Esophagus muscularis mucosa (tissue), 4 donors: Measurements from ENCODE around the gene HNF1B. TPM values are rescaled to one million over a fixed set of nuclear protein-coding genes. Genes with fewer than 3 reads are reported as not detected.

Experiments used
- DNase-seq: peaks from one replicate; pipeline ENCODE4 v3.0.0-alpha.2; 2017; ENCODE audit errors: extremely low spot score
- H3K27ac ChIP-seq, 4 donors: fragments of 200-600 bp; sonication (generic); replicated peaks in 1 of 4; 1 replicate in 3 of 4; 2 replicates in 1 of 4; pipeline ENCODE4 v1.5.1; 2016 to 2019; ENCODE audit warnings: mild to moderate bottlenecking in 1 of 4
- H3K27me3 ChIP-seq, 4 donors: fragments of 200-600 bp; sonication (generic); one replicate each; pipeline versions ENCODE4 v1.5.1 to v1.6.0; 2016 to 2019
- H3K36me3 ChIP-seq, 4 donors: fragments of 200-600 bp; sonication (generic); one replicate each; pipeline ENCODE4 v1.5.1; 2016 to 2019
- H3K4me1 ChIP-seq, 4 donors: fragments of 200-600 bp; sonication (generic); one replicate each; pipeline ENCODE4 v1.5.1; 2016 to 2019
- H3K4me3 ChIP-seq, 4 donors: fragments of 200-600 bp; sonication (generic); 1 replicate in 2 of 4; 2 replicates in 2 of 4; pipeline ENCODE4 v1.5.1; 2016 to 2019; ENCODE audit warnings: mild to moderate bottlenecking in 4 of 4, moderate library complexity in 1 of 4
- H3K9me3 ChIP-seq, 4 donors: fragments of 200-600 bp; sonication (generic); 1 replicate in 3 of 4; 2 replicates in 1 of 4; pipeline ENCODE4 v1.5.1; 2016 to 2019
- EP300 ChIP-seq: sonication (generic); formaldehyde crosslinking; IDR thresholded peaks from one replicate; pipeline ENCODE4 v1.6.1; 2017; ENCODE audit warnings: antibody characterized with exemption
- POLR2A ChIP-seq: fragments of 450-650 bp; IDR thresholded peaks from one replicate; pipeline ENCODE4 v1.6.1; 2017; ENCODE audit warnings: antibody characterized with exemption, moderate library complexity, mild to moderate bottlenecking, low read depth
- POLR2AphosphoS5 ChIP-seq, 2 donors: sonication (generic); formaldehyde crosslinking; IDR thresholded peaks; one replicate each; pipeline ENCODE4 v1.6.1; 2017; ENCODE audit warnings: antibody characterized with exemption in 2 of 2
- WGBS: methylation state at CpG from one replicate; pipeline ENCODE4 v1.1.5; 2018; 5-methylcytosine and 5-hydroxymethylcytosine counted together
- intact Hi-C: fragments of 100-400 bp; cut with DNase I; formaldehyde crosslinking; loops from one replicate; pipeline ENCODE4 v1.15.1; 2023
- total RNA-seq, 4 donors: library from RNA; depleted of rRNA; stranded (reverse); fragments of >200 nt; gene quantifications; one replicate each; pipeline versions ENCODE4 v1.1.0 to v1.2.1, GENCODE V29; 2016
- TF ChIP-seq, protein P1 (sequence below), 3 experiments: fragments of 200-600 bp in 2 of 3; fragments of 450-650 bp in 1 of 3; sonication (generic) in 2 of 3; IDR thresholded peaks; one replicate each; pipeline ENCODE4 v1.5.1; 2017 to 2019; ENCODE audit warnings: antibody characterized with exemption in 3 of 3, mild to moderate bottlenecking in 2 of 3, moderate library complexity in 1 of 3

The HNF1B gene
- total RNA-seq, 4 donors from 2014 or later = not detected

DNA sequence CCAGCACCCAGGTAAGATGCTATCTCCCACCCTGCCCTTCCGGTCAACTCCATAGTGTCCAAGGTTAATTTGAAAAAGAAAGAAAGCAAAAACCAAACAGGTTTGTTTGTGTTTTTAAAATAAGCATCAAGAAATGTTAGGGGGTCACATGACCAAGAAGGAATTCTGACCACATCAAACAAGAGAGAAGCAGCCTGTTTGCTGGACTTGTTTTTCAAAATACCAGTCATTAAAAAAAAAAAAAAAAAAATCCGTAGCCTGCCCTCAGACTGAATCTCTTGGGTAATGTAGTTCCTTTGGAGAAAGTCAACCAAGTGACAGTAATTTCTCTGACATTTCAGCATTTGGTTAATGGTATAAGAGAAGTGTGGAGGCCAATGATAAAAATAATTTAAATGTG, 38.4 kb downstream of the HNF1B start:
- Histone ChIP-seq H3K27ac (no peak overlapping the region), H3K4me1 (no peaks in the 10 kb centered on the region), H3K9me3 (no peaks in the 10 kb centered on the region), H3K4me3 (no peak overlapping the region), H3K27me3 (peaks cover 0 to 53% (median 0%) of the 10 kb centered on the region in 4 donors), H3K36me3 (no peaks in the 10 kb centered on the region)
- DNase-seq = no peak
- WGBS = 90% methylated on average over 2 of the region's 2 CpGs
- intact Hi-C loops = no loop called here
- TF ChIP-seq POLR2A (no peak), POLR2AphosphoS5 (IDR thresholded peaks at IDR 0.05) (no peak), EP300 (no peak)
- TF ChIP-seq, protein P1, sequence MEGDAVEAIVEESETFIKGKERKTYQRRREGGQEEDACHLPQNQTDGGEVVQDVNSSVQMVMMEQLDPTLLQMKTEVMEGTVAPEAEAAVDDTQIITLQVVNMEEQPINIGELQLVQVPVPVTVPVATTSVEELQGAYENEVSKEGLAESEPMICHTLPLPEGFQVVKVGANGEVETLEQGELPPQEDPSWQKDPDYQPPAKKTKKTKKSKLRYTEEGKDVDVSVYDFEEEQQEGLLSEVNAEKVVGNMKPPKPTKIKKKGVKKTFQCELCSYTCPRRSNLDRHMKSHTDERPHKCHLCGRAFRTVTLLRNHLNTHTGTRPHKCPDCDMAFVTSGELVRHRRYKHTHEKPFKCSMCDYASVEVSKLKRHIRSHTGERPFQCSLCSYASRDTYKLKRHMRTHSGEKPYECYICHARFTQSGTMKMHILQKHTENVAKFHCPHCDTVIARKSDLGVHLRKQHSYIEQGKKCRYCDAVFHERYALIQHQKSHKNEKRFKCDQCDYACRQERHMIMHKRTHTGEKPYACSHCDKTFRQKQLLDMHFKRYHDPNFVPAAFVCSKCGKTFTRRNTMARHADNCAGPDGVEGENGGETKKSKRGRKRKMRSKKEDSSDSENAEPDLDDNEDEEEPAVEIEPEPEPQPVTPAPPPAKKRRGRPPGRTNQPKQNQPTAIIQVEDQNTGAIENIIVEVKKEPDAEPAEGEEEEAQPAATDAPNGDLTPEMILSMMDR (IDR thresholded peaks at IDR 0.05) = no peak

DNA sequence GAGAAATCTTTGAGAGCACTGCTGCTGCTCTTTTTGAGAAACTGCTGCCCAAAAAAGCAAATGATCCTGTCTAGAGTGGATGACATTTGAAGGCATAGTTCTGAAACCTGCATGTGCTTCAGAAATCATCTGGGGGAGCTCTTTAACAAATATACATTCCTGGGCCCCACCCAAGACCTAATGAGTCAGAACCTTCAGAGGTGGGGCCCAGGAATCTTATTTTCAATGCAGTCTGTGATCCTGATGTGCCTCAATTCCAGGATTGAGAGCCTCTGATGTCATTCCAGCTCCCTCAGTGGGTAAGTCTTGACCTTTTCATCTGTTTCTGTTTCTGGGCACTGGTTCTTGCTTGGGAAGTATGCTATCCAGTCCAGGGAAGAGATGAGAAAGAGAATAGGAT, 42.3 kb downstream of the HNF1B start:
- H3K27me3 ChIP-seq = peaks cover 0 to 39% (median 0%) of the 10 kb centered on the region in 4 donors
- H3K4me1 ChIP-seq = no peaks in the 10 kb centered on the region
- H3K4me3 ChIP-seq = no peak overlapping the region
- no peak overlapping the region for H3K27ac ChIP-seq
- H3K9me3 ChIP-seq = no peaks in the 10 kb centered on the region
- H3K36me3 ChIP-seq = no peaks in the 10 kb centered on the region
- no peak for DNase-seq
- no peak for TF ChIP-seq POLR2AphosphoS5 (IDR thresholded peaks at IDR 0.05)
- TF ChIP-seq, protein P1 (IDR thresholded peaks at IDR 0.05) = no peak
- no peak for TF ChIP-seq POLR2A
- no peak for TF ChIP-seq EP300
- intact Hi-C loops = no loop called here

DNA sequence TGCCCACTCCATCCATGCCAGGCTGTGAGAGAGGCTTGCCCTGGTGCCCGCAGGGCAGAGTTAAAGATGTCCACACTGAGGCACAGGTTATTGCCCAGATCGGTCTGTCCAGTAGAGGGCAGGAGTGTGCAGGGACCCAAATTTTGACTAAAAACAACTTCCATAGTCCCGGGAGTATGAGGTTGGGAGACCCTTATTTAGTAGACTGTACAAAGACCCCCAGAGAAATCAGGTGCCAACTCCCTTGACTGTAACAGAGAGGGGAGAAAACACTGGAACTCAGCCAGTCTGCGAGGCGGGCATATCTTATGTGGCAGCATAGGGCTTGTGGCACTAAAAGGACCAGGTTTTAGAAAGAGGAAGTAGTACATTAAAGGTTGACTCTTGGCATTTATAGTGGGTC, 43.4 kb downstream of the HNF1B start:
- no peak for DNase-seq
- Histone ChIP-seq H3K4me1 (no peaks in the 10 kb centered on the region), H3K9me3 (no peaks in the 10 kb centered on the region), H3K27me3 (peaks cover 0 to 38% (median 0%) of the 10 kb centered on the region in 4 donors), H3K27ac (no peak overlapping the region), H3K36me3 (no peaks in the 10 kb centered on the region), H3K4me3 (no peak overlapping the region)
- intact Hi-C loops = no loop called here
- no peak for TF ChIP-seq POLR2AphosphoS5 (IDR thresholded peaks at IDR 0.05)
- no peak for TF ChIP-seq POLR2A
- TF ChIP-seq, protein P1 (IDR thresholded peaks at IDR 0.05) = peak in 2 of 3 experiments; percentile 9 to 37
- WGBS = 59% methylated on average over 3 of the region's 5 CpGs

DNA sequence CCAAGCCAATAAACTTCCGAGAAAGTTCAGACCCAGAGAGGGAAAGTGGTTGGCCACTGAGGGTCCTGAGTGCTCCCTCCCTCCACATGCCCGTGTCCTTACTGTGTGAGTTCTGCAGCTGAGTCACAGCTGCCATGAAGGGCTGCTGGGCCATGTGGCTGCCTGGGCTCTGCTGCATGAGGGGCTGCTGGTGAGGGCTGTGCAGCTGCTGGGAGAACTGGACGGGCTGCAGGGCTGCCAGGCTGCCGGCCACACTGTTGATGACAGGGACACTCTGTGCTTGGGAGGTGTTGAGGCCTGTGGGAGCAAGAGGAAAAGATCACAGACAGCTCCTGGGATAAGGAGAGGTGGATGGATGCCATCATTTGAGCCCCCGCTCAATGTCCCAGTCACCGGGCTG, 44.0 kb downstream of the HNF1B start:
- WGBS = 95% methylated on average over 4 of the region's 6 CpGs
- no peaks in the 10 kb centered on the region for H3K4me1 ChIP-seq
- TF ChIP-seq POLR2AphosphoS5 (IDR thresholded peaks at IDR 0.05) = no peak
- TF ChIP-seq EP300 = no peak
- no peak for TF ChIP-seq POLR2A
- TF ChIP-seq, protein P1 (IDR thresholded peaks at IDR 0.05) = no peak
- no peak for DNase-seq
- intact Hi-C loops = no loop called here
- H3K4me3 ChIP-seq = no peak overlapping the region
- no peak overlapping the region for H3K27ac ChIP-seq
- peaks cover 0 to 32% (median 0%) of the 10 kb centered on the region in 4 donors for H3K27me3 ChIP-seq
- H3K9me3 ChIP-seq = no peaks in the 10 kb centered on the region
- no peaks in the 10 kb centered on the region for H3K36me3 ChIP-seq

DNA sequence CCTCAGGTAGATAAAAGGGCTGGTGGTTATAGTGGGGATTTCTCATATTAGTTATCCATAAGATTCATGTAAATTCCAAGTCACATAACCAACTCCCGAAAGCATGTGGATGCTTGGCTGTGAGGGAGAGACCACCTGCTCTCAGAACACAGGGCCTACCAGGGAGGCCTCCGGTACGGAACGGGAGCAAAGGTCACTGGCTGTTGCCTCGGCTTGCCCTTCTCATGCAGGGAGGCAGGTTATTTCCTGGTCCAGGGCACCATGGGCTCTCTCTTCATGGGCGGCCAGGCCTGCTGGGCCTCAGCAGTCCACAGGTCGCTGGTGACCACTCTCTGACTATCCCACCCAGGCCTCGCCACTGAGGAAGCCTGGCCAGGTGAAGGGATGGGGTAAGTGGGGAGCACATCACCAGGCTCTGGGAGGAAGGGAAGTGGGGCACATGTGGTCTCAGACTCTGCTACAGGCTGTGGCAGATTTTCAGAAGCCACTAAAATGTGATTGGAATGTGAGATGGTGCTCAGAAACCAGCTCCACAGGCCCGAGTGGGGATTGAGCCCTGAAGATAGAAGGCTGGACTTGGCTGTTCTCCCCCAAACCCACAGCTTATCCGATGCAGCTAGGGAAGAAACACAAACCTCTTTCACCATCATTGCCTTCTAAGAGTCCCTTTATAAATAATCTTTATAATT, 45.4 kb downstream of the HNF1B start:
- 78% methylated on average over 10 of the region's 10 CpGs for WGBS
- TF ChIP-seq EP300 (no peak), POLR2A (no peak), POLR2AphosphoS5 (IDR thresholded peaks at IDR 0.05) (no peak)
- TF ChIP-seq, protein P1 (IDR thresholded peaks at IDR 0.05) = no peak
- H3K4me3 ChIP-seq = no peak overlapping the region

More for the DNA sequence above, 45.4 kb downstream of the HNF1B start:
- Histone ChIP-seq H3K4me1 (no peaks in the 10 kb centered on the region), H3K27me3 (peaks cover 0 to 30% (median 0%) of the 10 kb centered on the region in 4 donors), H3K36me3 (no peaks in the 10 kb centered on the region), H3K9me3 (no peaks in the 10 kb centered on the region), H3K27ac (no peak overlapping the region)
- no peak for DNase-seq
- intact Hi-C loops = no loop called here
